ENCODE data around the gene SRRM5. TPM values are rescaled to one million over a fixed set of nuclear protein-coding genes. Genes with fewer than 3 reads are reported as not detected.

The SRRM5 gene
- total and polyA plus RNA-seq, 2 of the 13 experiments (the other 11 are each of a cell fraction or from before 2014, with no cell fraction given): 0.11 to 0.16 TPM

GRCh38 chr19:43595605-43595998, 16.3 kb upstream of the SRRM5 start (continued):
- TF ChIP-seq, protein P1, sequence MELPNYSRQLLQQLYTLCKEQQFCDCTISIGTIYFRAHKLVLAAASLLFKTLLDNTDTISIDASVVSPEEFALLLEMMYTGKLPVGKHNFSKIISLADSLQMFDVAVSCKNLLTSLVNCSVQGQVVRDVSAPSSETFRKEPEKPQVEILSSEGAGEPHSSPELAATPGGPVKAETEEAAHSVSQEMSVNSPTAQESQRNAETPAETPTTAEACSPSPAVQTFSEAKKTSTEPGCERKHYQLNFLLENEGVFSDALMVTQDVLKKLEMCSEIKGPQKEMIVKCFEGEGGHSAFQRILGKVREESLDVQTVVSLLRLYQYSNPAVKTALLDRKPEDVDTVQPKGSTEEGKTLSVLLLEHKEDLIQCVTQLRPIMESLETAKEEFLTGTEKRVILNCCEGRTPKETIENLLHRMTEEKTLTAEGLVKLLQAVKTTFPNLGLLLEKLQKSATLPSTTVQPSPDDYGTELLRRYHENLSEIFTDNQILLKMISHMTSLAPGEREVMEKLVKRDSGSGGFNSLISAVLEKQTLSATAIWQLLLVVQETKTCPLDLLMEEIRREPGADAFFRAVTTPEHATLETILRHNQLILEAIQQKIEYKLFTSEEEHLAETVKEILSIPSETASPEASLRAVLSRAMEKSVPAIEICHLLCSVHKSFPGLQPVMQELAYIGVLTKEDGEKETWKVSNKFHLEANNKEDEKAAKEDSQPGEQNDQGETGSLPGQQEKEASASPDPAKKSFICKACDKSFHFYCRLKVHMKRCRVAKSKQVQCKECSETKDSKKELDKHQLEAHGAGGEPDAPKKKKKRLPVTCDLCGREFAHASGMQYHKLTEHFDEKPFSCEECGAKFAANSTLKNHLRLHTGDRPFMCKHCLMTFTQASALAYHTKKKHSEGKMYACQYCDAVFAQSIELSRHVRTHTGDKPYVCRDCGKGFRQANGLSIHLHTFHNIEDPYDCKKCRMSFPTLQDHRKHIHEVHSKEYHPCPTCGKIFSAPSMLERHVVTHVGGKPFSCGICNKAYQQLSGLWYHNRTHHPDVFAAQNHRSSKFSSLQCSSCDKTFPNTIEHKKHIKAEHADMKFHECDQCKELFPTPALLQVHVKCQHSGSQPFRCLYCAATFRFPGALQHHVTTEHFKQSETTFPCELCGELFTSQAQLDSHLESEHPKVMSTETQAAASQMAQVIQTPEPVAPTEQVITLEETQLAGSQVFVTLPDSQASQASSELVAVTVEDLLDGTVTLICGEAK (IDR thresholded peaks at IDR 0.05): no peak
- TF ChIP-seq, protein P1 (CRISPR knock-in tag; IDR thresholded peaks at IDR 0.05): no peak
- TF ChIP-seq ZBTB43 (CRISPR knock-in tag; conservative IDR thresholded peaks at IDR 0.05): 0 out of 2 replicates have a peak, but pooled peaks have one; percentile 27
- 0 out of 2 replicates have a peak, but pooled peaks have one; percentile 1 for TF ChIP-seq ZMAT3 (CRISPR knock-in tag; conservative IDR thresholded peaks at IDR 0.05)
- peak; percentile 20; the same call in 1 of the 2 replicates for TF ChIP-seq SAFB2 (CRISPR knock-in tag; IDR thresholded peaks at IDR 0.05; ENCODE audit: borderline replicate concordance, low read depth)
- 0 out of 2 replicates have a peak, but pooled peaks have one; percentile 8 for TF ChIP-seq ZNF800 (CRISPR knock-in tag; IDR thresholded peaks at IDR 0.05)
- no peak for TF ChIP-seq NR1H2 (CRISPR knock-in tag; IDR thresholded peaks at IDR 0.05; ENCODE audit: borderline replicate concordance, low read depth)
- TF ChIP-seq, protein P2, sequence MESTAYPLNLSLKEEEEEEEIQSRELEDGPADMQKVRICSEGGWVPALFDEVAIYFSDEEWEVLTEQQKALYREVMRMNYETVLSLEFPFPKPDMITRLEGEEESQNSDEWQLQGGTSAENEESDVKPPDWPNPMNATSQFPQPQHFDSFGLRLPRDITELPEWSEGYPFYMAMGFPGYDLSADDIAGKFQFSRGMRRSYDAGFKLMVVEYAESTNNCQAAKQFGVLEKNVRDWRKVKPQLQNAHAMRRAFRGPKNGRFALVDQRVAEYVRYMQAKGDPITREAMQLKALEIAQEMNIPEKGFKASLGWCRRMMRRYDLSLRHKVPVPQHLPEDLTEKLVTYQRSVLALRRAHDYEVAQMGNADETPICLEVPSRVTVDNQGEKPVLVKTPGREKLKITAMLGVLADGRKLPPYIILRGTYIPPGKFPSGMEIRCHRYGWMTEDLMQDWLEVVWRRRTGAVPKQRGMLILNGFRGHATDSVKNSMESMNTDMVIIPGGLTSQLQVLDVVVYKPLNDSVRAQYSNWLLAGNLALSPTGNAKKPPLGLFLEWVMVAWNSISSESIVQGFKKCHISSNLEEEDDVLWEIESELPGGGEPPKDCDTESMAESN (CRISPR knock-in tag; conservative IDR thresholded peaks at IDR 0.05): 0 out of 2 replicates have a peak, but pooled peaks have one; percentile 33
- TF ChIP-seq, protein P3, sequence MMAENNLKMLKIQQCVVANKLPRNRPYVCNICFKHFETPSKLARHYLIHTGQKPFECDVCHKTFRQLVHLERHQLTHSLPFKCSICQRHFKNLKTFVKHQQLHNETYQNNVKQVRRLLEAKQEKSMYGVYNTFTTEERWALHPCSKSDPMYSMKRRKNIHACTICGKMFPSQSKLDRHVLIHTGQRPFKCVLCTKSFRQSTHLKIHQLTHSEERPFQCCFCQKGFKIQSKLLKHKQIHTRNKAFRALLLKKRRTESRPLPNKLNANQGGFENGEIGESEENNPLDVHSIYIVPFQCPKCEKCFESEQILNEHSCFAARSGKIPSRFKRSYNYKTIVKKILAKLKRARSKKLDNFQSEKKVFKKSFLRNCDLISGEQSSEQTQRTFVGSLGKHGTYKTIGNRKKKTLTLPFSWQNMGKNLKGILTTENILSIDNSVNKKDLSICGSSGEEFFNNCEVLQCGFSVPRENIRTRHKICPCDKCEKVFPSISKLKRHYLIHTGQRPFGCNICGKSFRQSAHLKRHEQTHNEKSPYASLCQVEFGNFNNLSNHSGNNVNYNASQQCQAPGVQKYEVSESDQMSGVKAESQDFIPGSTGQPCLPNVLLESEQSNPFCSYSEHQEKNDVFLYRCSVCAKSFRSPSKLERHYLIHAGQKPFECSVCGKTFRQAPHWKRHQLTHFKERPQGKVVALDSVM (CRISPR knock-in tag; IDR thresholded peaks at IDR 0.05): peak; percentile 99
- peak; percentile 69; the same call in 1 of the 2 replicates for TF ChIP-seq KAT7 (CRISPR knock-in tag; IDR thresholded peaks at IDR 0.05; ENCODE audit: borderline replicate concordance)
- 0 out of 2 replicates have a peak, but pooled peaks have one; percentile 3 for TF ChIP-seq MYC (CRISPR knock-in tag; IDR thresholded peaks at IDR 0.05; ENCODE audit: borderline replicate concordance)
- no peak for TF ChIP-seq PHF20 (CRISPR knock-in tag; IDR thresholded peaks at IDR 0.05)

All from HepG2 (cell line).